Cerebellar nuclear complex (tissue), 1 donor: ENCODE results near the gene GNPNAT1.
"Not testable (repeated sequence)": the region's sequence is repeated elsewhere in the genome, so short reads cannot be mapped to it uniquely, and the experiment has no call there.

Source experiments
- DNase-seq, 2 experiments: peaks; one replicate each; lab custom pipeline; 2025; lab: John Stamatoyannopoulos, UW

Gene GNPNAT1

DNA sequence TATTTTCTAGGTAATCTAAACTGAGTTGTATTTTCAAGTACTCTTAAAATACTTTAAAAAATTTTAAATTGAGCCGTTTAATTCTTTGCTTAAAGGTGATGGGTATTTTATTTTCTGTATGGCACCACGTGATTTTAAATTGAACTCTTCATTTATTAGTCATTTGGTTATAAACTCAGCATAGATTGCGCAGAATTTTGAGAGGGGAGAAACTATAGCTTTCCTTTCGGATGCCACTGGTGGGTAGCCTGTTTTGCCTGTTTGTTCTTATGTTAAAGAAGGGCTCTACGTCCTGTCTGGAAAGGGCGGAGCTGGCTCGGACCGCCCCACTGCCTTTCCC, 61.9 kb downstream of the GNPNAT1 start:
- no peak for DNase-seq

DNA sequence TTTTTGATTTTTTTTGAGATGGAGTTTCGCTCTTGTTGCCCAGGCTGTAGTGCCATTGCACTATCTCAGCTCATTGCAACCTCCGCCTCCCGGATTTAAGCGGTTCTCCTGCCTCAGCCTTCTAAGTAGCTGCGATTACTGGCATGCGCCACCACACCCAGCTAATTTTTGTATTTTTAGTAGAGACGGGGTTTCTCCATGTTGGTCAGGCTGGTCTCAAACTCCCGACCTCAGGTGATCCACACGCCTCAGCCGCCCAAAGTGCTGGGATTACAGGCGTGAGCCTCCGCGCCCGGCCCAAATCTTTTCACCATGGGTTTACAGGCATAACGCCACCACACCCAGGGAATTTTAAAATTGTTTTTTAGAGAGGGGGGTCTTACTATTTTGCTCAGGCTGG, 62.4 kb downstream of the GNPNAT1 start:
- DNase-seq, result not testable (repeated sequence)

DNA sequence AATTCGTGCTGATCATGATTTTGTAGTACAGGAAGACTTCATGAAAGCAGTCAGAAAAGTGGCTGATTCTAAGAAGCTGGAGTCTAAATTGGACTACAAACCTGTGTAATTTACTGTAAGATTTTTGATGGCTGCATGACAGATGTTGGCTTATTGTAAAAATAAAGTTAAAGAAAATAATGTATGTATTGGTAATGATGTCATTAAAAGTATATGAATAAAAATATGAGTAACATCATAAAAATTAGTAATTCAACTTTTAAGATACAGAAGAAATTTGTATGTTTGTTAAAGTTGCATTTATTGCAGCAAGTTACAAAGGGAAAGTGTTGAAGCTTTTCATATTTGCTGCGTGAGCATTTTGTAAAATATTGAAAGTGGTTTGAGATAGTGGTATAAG, 63.9 kb downstream of the GNPNAT1 start:
- DNase-seq, result not testable (repeated sequence)
